ENCODE data around the gene NDUFA13.

NDUFA13 gene

DNA sequence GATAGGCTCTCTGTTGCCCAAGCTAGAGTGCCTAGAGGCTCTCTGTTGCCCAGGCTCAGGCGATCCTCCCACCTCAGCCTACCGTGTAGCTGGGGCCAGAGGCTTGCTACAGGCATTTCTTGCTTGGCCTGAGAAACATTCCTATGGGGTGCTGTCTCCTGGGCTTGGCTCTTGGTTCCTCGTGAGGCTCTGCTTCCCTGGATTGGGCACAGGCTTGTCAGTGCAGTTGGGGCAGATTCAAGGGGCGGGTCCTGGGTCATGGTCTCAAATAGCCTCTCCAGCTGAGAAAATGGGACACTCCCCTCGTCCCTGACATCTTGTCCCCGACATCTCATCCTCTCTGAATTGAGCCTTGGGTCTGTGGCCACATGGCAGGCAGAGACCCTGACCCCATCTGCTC is 5.6 kb upstream of the NDUFA13 start:
- Mint-ChIP-seq H3K9me3 (peaks cover 10% of the 10 kb centered on the region), H3K36me3 (ENCODE audit: low read depth) (peaks cover 38% of the 10 kb centered on the region), H3K27ac (no peak overlapping the region), H3K4me3 (no peak overlapping the region), H3K4me1 (ENCODE audit: low read depth) (no peaks in the 10 kb centered on the region), H3K27me3 (peaks cover 7% of the 10 kb centered on the region)
- intact Hi-C loops (cut with micrococcal nuclease), result no loop called here

DNA sequence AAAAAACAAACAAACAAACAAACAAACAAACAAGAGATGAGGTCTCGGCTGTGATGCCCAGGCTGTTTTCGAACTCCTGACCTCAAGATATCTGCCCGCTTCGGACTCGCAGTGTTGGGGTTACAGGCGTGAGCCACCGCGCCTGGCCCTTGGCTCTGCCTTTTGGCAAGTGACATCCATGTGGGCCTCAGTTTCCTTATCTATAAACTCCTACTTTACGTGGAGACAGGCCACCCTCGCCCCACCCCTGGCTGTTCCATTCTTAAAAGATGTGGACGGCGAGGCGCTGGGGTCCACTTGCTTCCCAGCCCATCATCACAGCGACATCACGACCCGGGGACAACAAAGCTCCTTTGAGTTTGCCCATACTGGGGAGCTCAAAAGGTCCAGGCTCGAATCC is 2.3 kb upstream of the NDUFA13 start:
- intact Hi-C loops (cut with micrococcal nuclease), result no loop called here
- no peak overlapping the region for H3K27ac Mint-ChIP-seq
- H3K9me3 Mint-ChIP-seq, result peaks cover 10% of the 10 kb centered on the region
- no peak overlapping the region for H3K4me3 Mint-ChIP-seq
- H3K27me3 Mint-ChIP-seq, result peaks cover 8% of the 10 kb centered on the region
- H3K36me3 Mint-ChIP-seq (ENCODE audit: low read depth), result peaks cover 22% of the 10 kb centered on the region
- H3K4me1 Mint-ChIP-seq (ENCODE audit: low read depth), result peaks cover 5% of the 10 kb centered on the region

DNA sequence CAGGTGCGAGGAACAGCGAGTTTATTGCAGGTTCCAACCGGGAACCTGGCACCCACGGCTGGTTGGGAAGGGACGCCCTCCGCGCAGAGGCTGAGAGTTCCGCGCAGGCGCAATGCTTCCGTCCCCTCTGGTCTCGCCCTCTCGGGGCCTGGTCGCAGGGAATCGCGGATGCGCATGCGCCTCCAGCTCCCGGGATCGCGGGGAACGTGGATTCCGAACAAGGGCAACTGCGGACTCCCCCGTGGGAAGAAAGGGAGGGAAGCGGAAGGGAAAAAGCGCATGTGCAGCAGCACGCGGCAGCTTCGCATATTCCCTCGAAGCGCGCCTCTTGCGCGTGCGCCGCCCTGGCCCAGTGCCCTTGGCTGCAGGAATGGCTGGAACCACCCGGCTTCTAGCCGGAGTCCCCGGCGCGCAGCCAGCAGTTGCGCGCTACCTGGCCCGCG is 1.8 kb upstream of the NDUFA13 start:
- Mint-ChIP-seq H3K4me1 (ENCODE audit: low read depth) (peaks cover 8% of the 10 kb centered on the region), H3K27ac (no peak overlapping the region), H3K4me3 (peak overlapping the region; percentile 13), H3K27me3 (peaks cover 8% of the 10 kb centered on the region), H3K9me3 (peaks cover 10% of the 10 kb centered on the region), H3K36me3 (ENCODE audit: low read depth) (peaks cover 27% of the 10 kb centered on the region)
- intact Hi-C loops (cut with micrococcal nuclease), result no loop called here

DNA sequence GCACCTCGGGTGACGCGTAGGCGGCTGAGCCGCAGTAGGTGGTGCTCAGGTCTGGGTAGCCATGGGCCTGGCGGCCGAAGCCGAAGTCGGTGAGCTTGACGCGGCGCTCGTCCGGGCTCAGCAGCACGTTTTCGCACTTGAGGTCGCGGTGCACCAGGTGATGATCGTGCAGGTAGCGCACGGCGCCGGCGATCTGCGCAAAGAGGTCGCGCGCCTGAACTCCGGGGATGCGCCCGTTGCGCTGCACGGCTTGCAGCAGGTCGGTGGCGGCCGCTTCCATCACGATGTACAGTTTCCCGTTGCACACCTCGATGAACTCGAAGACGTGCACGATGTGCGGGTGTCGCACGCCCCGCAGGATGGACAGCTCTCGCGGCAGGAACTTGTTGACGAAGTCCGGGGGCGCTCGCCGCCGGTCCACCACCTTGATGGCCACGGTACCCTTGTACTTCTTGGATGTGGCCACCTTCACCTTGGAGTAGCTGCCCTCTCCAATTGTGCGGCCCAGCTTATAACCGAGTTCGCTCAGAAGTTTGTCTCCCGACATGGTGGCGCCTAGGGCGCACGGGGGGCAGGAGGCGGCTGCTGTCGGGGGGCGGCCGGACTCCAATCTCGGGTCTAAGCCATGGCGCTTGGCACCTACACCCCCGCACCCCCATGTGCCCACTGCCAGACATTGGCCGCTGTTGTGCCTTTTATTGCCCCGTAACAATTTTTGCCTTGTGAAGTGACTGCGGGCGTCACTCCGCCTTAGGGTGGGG is 964 bp upstream of the NDUFA13 start, which contains the start of gene TSSK6:
Gene TSSK6 (minus strand): TSS at position 668 of the 761 bp plus-strand sequence. CDS start 121 bp downstream, at position 547.
- Mint-ChIP-seq H3K36me3 (ENCODE audit: low read depth) (peaks cover 35% of the 10 kb centered on the region), H3K9me3 (peaks cover 10% of the 10 kb centered on the region), H3K27ac (peak within 1 kb of the TSS; percentile 96), H3K4me1 (ENCODE audit: low read depth) (peaks cover 16% of the 10 kb centered on the region), H3K4me3 (peak within 1 kb of the TSS; percentile 90), H3K27me3 (peaks cover 8% of the 10 kb centered on the region)
- intact Hi-C loops (cut with micrococcal nuclease), result no loop called here

DNA sequence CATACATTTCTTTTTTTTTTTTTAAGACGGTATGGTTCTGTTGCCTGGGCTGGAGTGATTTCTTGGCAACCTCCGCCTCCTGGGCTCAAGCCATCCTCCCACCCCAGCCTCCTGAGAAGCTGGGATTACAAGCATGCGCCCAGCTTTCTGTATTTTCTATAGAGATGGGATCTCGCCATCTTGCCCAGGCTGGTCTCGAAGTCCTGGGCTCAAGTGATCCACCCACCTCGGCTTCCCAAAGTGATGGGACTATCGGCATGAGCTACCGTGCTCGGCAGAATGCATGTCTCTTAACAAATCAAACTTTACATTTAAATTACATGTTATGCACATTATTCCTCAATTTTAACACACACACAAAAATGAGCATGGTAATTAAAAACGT is 1.2 kb downstream of the NDUFA13 start:
- peaks cover 8% of the 10 kb centered on the region for H3K27me3 Mint-ChIP-seq
- no peak overlapping the region for H3K27ac Mint-ChIP-seq
- H3K36me3 Mint-ChIP-seq (ENCODE audit: low read depth), result peaks cover 54% of the 10 kb centered on the region
- H3K4me1 Mint-ChIP-seq (ENCODE audit: low read depth), result peaks cover 26% of the 10 kb centered on the region
- intact Hi-C loops (cut with micrococcal nuclease), result no loop called here
- H3K9me3 Mint-ChIP-seq, result peaks cover 10% of the 10 kb centered on the region
- H3K4me3 Mint-ChIP-seq, result peak overlapping the region; percentile 17

DNA sequence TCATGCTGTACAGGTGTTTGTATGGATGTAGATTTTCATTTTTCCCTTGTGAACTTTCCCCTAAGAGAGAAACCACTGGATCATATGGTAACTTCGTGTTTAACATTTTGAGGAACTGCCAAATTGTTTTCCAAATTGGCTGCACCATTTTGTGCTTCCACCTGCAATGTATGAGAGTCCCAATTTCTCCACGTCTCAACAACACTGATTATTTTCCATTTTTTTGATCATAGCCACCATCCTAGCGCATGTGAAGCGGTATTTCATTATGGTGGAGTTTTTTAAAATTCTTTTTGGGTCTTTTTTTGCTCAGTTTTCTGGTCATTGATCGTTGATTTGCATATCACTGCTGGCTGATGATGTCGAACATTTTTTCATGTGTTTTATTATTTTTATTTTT is 5.0 kb downstream of the NDUFA13 start:
- Mint-ChIP-seq H3K4me3 (no peak overlapping the region), H3K4me1 (ENCODE audit: low read depth) (peaks cover 26% of the 10 kb centered on the region), H3K27me3 (no peaks in the 10 kb centered on the region), H3K9me3 (no peaks in the 10 kb centered on the region), H3K36me3 (ENCODE audit: low read depth) (peaks cover 69% of the 10 kb centered on the region), H3K27ac (no peak overlapping the region)
- intact Hi-C loops (cut with micrococcal nuclease), result no loop called here

DNA sequence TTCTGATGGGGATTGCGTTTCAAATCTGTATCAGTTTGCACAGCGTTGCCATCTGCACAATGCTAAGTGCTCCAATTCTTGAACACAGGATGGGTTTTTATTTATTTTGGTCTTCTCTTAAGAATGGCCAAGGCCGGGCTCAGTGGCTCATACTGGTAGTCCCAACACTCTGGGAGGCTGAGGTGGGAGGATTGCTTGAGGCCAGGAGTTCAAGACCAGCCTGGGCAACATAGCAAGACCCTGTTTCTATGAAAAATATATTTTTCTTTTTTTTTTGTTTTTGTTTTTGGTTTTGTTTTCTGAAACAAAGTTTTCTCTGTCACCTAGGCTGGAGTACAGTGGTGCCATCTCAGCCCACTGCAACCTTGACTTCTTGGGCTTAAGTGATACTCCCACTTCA is 7.2 kb downstream of the NDUFA13 start:
- H3K4me1 Mint-ChIP-seq (ENCODE audit: low read depth), result peaks cover 23% of the 10 kb centered on the region
- no peaks in the 10 kb centered on the region for H3K27me3 Mint-ChIP-seq
- no peaks in the 10 kb centered on the region for H3K9me3 Mint-ChIP-seq
- no peak overlapping the region for H3K4me3 Mint-ChIP-seq
- peaks cover 84% of the 10 kb centered on the region for H3K36me3 Mint-ChIP-seq (ENCODE audit: low read depth)
- intact Hi-C loops (cut with micrococcal nuclease), result no loop called here
- no peak overlapping the region for H3K27ac Mint-ChIP-seq

DNA sequence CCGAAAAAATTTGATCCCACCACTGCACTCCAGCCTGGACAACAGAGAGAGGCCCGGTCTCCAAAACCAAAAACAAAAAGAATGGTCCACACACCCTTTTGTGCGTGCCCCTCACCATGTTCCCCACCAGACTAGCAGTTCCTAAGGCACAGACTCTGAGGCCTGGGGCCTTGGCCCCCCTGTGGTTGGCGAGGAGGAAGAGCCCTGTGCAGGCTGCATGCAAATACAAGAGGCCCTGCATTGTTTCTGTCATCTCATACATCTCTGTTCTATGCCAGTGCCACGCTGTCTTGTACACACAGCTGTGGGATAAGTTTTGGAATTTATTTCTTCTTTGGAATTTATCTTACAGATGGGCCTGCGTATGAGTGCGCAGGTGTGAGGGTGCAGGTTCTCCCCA is 8.0 kb downstream of the NDUFA13 start:
- H3K4me3 Mint-ChIP-seq, result no peak overlapping the region
- no peaks in the 10 kb centered on the region for H3K9me3 Mint-ChIP-seq
- peaks cover 21% of the 10 kb centered on the region for H3K4me1 Mint-ChIP-seq (ENCODE audit: low read depth)
- peaks cover 90% of the 10 kb centered on the region for H3K36me3 Mint-ChIP-seq (ENCODE audit: low read depth)
- H3K27ac Mint-ChIP-seq, result no peak overlapping the region
- intact Hi-C loops (cut with micrococcal nuclease), result no loop called here
- no peaks in the 10 kb centered on the region for H3K27me3 Mint-ChIP-seq

DNA sequence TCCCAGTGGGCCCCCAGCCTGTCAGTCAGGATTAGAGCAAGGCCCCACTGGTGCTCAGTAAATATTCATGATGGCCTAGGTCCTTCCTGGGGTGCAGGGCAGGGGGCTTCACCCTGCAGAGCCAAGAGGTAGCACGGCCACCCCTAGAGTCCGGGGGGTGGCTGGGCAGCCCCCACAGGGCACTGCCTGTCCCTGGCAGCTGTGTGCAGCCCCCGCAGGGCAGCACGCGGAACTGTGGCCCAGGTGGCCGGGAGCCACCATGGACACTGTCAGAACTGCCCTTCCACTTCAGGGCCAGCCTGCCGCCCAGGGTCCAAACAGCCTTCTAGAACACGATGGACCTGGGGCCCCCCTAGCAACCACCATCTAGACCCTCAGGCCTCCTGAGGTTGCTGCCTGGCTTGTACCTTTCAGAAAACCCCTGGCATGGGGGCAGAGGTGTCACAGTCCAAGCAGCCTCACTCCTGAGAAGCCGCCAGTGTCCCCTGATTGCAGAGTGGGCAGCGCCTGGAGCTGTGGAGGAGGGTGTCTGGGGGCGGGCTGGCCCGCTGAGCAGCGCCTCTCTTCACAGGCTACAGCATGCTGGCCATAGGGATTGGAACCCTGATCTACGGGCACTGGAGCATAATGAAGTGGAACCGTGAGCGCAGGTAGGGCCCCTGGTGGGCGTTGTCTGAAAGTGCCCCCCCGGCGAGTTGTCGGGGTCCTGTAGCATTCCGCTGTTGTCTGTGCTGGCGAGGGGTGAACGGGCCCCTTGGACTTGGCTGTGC is 9.8 kb downstream of the NDUFA13 start:
- Mint-ChIP-seq H3K4me1 (ENCODE audit: low read depth) (peaks cover 13% of the 10 kb centered on the region), H3K9me3 (no peaks in the 10 kb centered on the region), H3K27ac (no peak overlapping the region), H3K36me3 (ENCODE audit: low read depth) (peaks cover 85% of the 10 kb centered on the region), H3K27me3 (no peaks in the 10 kb centered on the region), H3K4me3 (no peak overlapping the region)
- intact Hi-C loops (cut with micrococcal nuclease), result no loop called here

DNA sequence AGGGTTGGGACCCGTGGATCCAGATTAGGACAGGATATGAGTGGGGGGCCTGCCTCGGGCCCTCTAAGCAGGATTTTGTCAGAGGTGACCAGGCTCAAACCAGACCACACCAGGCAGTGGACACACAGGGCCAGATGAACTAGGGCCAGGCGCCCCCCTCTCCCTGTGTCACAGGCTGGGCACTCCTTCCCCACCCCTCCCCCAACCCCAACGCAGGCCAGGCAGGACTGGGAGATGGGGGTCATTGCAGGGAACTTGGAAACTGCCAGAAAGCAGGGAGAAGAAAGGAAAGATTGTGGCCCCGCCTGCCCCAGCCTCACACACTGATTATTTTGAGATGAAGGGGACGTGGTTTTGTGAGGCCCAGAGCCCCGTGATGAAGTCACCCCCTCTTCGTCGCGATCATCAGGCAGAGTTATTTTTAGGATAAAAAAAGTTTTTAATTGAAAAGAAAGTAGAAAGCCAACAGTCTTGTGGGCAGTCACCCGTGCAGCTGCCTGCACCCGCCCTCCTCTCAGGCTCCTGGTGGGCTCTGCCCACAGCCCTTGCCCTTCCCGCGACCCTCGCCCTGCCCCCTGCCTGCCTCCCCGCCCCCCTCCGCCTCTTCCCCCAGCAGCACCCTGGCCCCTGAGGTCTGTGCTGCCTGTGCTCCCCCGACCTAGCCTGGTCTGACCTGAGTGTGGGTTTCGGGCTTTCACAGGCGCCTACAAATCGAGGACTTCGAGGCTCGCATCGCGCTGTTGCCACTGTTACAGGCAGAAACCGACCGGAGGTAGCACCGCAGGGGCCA is 10.8 kb downstream of the NDUFA13 start:
- Mint-ChIP-seq H3K4me1 (ENCODE audit: low read depth) (peaks cover 12% of the 10 kb centered on the region), H3K36me3 (ENCODE audit: low read depth) (peaks cover 79% of the 10 kb centered on the region), H3K4me3 (no peak overlapping the region), H3K9me3 (no peaks in the 10 kb centered on the region), H3K27me3 (no peaks in the 10 kb centered on the region), H3K27ac (no peak overlapping the region)
- intact Hi-C loops (cut with micrococcal nuclease), result no loop called here

DNA sequence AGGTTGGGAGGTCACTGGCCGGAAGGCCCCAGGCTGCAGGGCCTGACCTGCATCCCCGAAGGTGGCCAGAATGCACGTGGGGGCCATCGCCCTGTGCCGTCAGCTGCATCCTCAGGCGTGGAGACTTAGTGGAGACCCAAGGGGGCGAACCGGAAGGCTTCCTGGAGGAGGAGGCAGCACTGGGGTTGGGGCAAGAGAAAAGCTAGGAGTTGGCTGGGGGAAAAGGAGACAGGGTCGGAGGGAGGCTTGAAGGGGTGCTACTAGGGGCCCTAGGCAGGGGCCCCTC is 11.3 kb downstream of the NDUFA13 start:
- intact Hi-C loops (cut with micrococcal nuclease), result no loop called here
- H3K4me1 Mint-ChIP-seq (ENCODE audit: low read depth), result peaks cover 17% of the 10 kb centered on the region
- no peak overlapping the region for H3K4me3 Mint-ChIP-seq
- peaks cover 82% of the 10 kb centered on the region for H3K36me3 Mint-ChIP-seq (ENCODE audit: low read depth)
- no peaks in the 10 kb centered on the region for H3K9me3 Mint-ChIP-seq
- H3K27me3 Mint-ChIP-seq, result no peaks in the 10 kb centered on the region
- H3K27ac Mint-ChIP-seq, result no peak overlapping the region

DNA sequence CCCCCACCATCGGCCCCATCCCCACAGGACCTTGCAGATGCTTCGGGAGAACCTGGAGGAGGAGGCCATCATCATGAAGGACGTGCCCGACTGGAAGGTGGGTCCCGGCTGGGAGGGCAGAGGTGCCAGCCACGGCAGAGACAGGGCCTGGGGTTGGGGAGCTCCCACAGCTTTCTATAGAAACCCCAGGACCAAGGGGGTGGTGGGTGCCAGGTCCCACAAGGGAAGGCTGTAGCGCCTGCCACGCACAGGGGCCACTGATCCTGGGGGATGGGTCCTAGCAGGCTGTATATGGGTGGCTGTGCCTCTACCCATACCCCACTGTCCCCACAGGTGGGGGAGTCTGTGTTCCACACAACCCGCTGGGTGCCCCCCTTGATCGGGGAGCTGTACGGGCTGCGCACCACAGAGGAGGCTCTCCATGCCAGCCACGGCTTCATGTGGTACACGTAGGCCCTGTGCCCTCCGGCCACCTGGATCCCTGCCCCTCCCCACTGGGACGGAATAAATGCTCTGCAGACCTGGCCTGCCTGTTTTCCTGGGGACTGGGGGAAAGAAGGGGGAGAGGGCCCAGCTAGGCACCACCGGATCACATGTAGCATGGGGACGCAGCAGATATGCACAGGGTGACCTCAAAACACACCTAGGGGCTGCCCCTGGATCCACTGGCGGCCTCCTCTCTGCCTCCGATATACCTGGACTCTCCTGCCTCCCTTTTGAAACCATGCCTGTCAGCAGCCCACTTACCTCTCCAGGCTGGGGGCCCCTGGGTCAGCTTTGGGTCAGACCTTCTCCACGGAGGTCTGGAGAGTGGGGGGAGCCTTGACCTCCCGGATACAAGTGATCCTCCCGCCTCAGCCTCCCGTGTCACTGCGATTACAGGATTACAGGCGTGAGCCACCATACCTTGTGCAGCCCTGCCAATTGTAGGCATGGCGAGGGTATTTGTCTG is 11.9 kb downstream of the NDUFA13 start:
- peaks cover 77% of the 10 kb centered on the region for H3K36me3 Mint-ChIP-seq (ENCODE audit: low read depth)
- H3K27me3 Mint-ChIP-seq, result no peaks in the 10 kb centered on the region
- H3K4me1 Mint-ChIP-seq (ENCODE audit: low read depth), result peaks cover 17% of the 10 kb centered on the region
- no peak overlapping the region for H3K27ac Mint-ChIP-seq
- no peak overlapping the region for H3K4me3 Mint-ChIP-seq
- H3K9me3 Mint-ChIP-seq, result no peaks in the 10 kb centered on the region
- intact Hi-C loops (cut with micrococcal nuclease), result no loop called here

DNA sequence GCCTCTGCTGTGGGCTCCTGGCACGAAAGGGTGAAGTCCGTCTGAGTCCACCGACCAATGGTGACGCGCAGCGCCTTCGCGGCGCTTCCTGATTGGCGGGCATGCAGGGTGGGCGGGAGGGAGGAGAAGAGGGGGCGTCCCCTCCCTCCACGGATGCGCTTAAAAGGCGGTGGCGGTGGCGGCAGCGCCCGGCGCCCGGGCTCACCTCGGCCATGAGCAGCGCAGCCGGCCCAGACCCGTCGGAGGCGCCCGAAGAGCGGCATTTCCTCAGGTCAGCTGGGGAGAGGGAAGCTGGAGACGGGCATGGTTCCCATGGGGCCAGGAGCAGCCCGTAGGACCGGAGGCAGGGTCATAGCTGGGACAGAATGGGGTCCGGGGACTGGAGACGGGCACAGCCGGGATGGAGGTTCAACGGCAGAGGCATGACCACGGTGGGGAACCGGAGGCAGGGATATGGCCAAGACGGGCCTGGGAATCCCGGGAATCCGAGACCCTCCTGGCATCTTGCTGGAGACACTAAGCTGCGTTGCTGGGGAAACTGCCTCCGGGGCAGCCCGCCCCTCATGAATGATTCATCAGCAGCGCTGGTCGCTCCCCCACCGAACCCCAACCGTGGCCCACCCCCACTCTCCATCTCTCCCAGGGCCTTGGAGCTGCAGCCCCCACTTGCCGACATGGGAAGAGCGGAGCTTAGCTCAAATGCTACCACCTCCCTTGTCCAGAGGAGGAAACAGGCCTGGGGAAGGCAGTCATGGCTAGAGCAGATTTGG is 12.9 kb downstream of the NDUFA13 start, which contains the start of gene YJEFN3:
Gene YJEFN3 (plus strand): TSS at position 191 of the 770 bp plus-strand sequence. CDS start 22 bp downstream, at position 213.
- H3K4me3 Mint-ChIP-seq, result no peak within 1 kb of the TSS
- H3K27me3 Mint-ChIP-seq, result no peaks in the 10 kb centered on the region
- no peak within 1 kb of the TSS for H3K27ac Mint-ChIP-seq
- intact Hi-C loops (cut with micrococcal nuclease), result no loop called here
- H3K9me3 Mint-ChIP-seq, result no peaks in the 10 kb centered on the region
- peaks cover 71% of the 10 kb centered on the region for H3K36me3 Mint-ChIP-seq (ENCODE audit: low read depth)
- peaks cover 17% of the 10 kb centered on the region for H3K4me1 Mint-ChIP-seq (ENCODE audit: low read depth)

Measured in dendritic cell treated with granulocyte-macrophage colony-stimulating factor and Interleukin-4, amounts not matched to agents 40 ng/mL and 50 ng/mL, for 4 days (primary cell).